TTC549 (cell line): ENCODE results near the gene EPN3.

ENCODE experiments used
- FAIRE-seq: peaks from 2 replicates; lab custom pipeline; 2012; peaks lifted over from hg19 to GRCh38; lab: Jason Lieb, UNC

The EPN3 gene

DNA sequence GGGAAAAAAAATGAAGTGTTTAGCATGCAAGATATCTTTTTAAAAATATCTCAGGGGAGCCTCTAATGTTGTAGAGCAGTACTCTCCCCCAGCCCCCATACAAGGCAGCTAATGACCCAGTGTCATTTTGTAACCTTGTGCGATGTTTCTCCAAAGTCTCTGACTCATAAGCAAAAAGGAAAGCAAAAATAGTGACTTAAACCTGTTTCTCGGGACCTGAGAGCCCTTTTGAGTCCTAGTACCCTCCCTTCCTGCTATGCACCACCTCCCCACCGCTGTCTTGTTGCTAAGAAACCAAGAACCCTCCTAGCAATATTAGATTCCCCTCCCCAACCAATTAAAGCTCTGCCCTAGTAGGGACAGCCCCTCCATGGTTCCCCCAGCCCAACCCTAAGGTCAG, 21.5 kb upstream of the EPN3 start:
- FAIRE-seq, result no peak

- FAIRE-seq, result no peak
These were observed 19.0 kb upstream of the EPN3 start for GRCh38 chr17:50513495-50513894.

DNA sequence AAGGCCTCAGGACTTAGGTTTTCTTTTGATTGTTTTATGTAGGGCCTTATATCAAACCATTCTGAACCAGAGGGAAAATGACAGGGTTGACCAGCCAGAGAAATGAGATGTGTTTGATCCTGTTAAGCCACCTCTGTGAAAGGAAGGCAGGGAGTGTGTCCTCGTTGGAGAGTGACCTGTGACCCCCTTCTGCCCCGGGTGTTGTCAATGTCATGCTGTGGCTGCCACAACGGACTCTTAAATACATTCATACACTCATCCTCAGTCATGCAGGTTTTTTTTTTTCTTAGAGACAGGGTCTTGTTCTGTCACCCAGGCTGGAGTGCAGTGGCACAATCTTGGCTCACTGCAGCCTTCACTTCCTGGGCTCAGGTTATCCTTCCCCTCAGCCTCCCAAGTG, 18.1 kb upstream of the EPN3 start:
- FAIRE-seq, result no peak

DNA sequence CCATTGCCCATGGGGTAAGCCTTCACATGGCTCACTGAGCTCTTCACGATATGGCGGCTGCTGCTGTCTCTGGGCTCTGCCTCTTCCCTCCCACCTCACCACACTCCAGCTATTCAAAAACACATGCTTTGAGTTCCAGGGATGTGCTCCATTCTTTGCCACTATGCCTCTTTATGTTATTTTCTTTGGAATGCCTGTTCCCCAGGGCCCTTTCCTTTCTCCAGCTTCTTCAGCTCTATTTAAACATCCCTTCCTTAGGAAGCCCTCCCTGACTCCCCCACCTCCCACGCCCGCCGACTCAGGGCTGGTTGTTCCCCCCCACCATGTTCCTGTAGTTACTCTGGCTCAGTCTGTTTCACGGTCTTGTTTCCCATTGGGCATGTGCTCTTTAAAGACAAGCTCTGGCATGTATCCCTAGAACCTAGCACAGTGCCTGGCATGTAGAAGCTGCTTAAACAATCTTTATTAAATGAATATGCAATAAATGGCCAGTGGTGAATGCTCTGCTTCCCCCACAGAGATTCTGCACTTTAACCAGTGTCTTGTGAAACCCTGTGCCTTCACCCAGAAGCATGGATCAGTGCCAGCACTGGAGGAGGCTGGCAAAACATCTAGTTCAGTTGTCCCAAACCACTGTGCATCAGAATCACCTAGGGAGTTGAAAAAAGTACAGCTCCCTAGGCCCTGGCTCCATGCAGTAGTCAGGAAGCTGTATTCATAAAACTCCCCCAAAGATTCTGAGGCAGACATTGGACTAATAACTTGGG, 17.4 kb upstream of the EPN3 start:
- no peak for FAIRE-seq

DNA sequence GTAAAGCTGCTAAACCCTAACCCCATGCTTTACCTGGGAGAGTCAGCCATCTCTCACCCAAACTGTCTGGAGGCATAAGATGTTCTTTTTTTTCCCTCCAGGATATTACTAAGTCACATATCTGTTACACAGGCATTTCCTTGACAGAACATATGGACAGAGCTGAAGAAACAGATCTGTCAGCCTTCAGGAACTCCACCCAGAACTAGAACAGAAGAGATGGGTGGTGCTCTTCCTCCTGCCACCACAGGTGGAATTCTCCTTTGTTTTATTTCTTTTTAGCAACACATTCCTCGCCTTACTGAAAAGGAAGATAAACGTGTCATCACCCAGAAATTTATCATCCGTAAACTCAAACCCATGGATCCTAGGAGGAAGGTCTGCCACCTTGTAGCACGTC, 15.5 kb upstream of the EPN3 start:
- no peak for FAIRE-seq

DNA sequence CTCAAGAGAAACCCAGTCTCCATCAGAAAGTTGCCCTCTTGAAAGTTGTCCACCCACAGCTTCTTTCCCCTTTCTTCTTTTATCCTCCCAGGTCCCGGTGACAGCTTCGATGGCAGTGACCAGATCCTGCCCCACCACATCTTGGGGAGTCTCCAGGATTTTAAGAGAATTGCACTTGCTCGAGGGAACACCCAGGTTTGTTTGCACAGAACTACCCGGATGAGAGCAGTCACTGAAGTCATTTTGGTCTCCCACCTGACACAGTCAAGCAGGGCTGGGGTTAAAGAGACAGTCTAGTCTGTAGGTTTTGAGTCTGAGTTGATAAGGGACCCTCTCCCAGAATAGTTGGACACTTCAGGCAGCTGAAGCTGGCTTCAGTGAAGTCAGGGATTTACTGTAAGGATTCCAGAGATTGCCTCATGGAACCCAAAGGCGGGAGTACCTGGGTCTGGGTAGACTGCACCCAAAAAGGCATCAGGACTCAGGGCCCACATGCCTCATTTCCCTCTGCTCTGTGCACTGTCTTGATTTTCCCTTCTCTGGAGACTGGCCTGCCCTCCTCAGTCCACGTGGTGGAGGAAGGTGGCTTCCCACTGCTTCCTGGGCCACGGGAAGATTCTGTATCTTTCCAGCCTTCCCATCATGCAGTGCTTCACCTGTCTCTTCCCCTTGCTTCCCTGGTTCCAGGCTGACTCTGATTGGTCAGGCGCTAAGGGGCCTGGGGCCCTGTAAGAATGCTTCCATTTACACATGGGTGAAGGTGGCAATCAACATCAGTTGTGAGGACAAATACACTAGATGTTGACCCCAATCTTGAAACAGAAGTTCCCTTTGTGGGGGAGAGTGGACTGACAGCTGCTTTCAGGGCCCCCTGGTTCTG, 14.8 kb upstream of the EPN3 start:
- no peak for FAIRE-seq

DNA sequence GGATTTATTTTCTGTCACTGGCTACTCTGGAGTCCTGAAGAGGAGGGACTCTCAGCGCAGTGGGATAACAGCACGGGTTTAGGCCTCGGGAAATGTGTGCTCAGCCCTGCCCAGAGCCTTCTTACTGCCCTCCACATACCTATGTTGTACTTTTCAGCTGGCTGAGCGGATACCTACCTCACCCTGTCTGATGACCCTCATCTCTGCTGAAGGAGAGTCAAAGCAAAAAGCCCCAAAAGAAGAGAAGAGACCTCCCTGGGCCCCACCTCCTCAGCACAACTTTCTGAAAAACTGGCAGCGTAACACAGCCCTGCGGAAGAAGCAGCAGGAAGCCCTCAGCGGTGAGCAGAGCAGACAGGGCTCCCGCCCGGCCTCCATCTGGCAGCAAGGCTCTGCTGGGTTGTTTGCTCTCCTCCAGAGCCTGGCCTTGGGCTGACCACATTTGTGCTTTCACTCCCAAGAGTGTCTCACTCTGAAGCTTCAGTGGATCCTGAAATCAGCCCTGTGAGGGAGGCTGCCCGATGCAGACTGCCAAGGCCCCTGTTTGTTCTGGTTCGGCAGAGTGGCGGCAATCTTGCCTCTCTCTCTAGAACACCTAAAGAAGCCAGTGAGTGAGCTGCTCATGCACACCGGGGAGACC, 14.0 kb upstream of the EPN3 start:
- no peak for FAIRE-seq

DNA sequence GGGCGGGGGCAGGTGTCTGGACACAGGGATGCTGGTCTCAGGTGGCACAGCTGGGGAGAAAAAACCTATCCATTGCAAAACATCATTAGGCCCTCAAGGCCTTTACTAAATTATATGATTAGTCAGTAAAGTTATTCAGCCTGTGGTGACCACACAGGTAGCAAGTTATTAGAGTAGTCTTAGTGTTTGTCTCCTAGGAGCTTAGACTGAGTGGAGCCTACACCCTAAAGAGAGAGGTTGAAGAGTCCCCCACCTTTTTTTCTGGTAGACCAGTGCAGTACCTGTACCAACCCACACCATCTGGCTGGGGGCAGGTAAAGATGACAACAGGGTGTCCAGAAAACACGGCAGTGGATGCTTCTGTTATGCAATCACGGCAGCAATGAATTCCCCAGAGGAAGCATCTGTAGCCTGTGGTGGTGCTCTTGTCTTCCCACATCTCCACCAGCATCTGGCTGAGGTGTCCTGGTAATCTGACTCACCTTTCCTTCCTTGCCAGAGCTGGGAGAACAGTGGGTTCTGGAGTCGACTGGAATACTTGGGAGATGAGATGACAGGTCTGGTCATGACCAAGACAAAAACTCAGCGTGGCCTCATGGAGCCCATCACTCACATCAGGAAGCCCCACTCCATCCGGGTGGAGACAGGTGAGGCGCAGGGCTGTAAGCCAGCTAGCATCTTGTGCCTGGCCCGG, 13.2 kb upstream of the EPN3 start:
- no peak for FAIRE-seq

DNA sequence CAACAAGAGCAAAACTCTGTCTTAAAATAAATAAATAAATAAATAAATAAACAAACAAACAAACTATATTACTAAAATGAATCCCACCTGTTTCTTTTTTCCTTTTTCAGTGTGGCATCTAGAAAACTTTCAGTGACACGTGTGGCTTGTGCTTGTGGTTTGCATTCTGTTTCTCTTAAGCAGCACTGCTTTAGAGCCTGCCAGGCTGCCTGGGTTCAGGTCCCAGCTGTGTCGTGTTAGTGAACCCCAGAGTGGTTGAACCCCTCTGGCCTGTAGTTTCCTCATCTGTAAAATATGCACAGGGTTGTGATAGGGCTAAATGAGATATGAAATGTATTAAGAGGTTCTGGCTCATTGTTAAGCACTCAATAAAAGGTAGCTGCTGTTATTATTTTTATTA, 12.1 kb upstream of the EPN3 start:
- FAIRE-seq, result no peak

GRCh38 chr17:50521514-50521913, 11.0 kb upstream of the EPN3 start:
- no peak for FAIRE-seq

GRCh38 chr17:50522766-50523165, 9.8 kb upstream of the EPN3 start:
- no peak for FAIRE-seq

GRCh38 chr17:50523208-50523607, 9.3 kb upstream of the EPN3 start:
- FAIRE-seq, result no peak

DNA sequence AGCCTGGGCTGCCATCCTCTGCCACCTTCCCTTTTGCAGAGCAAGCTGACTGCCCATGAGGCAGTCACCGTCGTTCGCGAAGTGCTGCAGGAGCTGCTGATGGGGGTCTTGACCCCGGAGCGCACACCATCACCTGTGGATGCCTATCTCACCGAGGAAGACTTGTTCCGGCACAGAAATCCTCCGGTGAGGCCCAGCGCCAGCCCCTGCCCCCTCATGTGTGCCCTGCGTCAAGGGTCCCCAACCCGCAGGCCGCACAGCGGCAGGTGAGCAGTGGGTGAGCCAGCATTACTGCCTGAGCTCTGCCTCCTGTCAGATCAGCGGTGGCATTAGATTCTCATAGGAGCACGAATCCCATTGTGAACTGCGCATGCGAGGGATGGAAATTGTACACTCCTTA, 7.7 kb upstream of the EPN3 start:
- no peak for FAIRE-seq

DNA sequence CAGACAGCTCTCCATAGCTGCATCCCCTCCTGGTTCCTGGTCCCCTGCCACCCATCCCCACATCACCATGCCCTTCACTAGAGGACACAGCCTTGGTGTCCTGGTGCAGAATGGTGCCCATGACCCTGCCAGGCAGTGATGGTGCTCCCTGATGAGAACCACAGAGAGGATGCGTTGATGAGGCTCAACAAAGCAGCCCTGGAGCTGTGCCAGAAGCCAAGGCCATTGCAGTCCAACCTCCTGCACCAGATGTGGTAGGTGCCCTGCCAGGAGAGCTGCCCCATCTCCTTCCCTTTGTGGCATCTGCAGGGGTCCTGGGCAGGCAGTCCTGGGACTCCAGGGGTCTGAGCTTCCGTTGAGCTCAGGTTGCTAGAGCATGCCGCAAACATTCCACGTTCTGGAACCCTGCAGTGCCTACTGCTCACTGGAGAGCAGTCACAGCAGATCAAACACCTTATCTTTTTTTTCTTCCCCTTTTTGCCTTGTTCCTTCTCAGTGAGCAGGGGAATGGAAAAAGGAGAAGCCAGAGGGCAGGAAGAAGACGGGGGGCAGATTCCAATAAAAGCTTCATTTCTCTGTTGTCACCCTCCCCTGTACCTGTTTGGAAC, 5.3 kb upstream of the EPN3 start:
- FAIRE-seq, result no peak

DNA sequence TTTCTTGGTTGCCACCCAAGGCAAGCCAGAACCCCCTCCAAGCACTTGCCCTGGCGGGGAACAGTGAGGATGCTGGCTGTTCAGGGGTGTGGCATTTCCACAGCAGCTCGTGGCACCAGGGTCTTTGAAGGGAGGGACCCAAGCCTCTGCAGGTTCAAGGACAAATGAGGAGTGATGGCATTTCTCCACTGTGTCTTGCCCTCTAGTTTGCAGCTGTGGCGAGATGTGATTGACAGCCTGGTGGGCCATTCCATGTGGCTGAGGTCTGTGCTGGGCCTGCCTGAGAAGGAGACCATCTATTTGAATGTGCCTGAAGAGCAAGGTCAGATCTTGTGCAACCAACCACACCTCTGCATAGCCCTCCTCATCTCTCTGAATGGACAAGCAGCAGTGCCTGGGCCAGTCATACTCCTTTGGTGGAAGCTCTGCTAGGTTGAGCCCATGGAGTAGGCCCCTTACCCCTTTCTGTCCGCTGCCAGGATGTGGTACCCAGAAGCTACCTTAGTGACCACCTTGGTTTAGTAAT, 4.5 kb upstream of the EPN3 start:
- FAIRE-seq, result no peak

- no peak for FAIRE-seq
These were observed 2.7 kb upstream of the EPN3 start for GRCh38 chr17:50529849-50530248.

DNA sequence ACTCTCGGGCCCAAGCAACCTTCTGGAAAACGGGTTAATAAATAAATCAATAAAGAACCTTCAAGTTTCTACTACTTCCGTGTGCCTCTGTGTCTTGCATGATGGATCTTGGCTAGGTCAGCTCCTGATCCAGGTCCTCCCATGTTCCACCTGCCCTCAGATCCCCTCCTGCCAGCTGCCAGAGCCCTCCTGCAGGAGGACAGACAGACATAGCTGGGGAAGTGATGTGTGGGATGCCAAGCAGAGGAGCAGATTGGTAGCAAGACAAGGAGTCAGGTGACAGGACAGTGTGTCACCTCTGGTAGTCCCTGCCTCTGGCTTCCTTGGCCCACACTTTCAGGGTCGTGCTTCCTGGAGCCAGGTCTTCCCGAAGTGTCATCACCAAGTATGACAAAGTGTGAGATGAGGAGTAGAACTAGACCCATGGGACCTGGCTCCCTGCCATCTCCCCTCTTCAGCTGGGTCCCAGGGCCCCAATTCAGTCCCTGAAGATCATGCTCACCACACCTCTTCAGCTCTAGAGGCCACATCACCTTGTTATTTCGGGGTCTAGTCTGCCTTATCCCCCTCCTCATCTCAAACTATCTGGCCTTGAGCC, 1.0 kb upstream of the EPN3 start:
- FAIRE-seq, result no peak

- FAIRE-seq, result no peak
These were observed 650 bp downstream of the EPN3 start for GRCh38 chr17:50533185-50533584.

GRCh38 chr17:50533720-50534148, 1.2 kb downstream of the EPN3 start:
- FAIRE-seq, result no peak

DNA sequence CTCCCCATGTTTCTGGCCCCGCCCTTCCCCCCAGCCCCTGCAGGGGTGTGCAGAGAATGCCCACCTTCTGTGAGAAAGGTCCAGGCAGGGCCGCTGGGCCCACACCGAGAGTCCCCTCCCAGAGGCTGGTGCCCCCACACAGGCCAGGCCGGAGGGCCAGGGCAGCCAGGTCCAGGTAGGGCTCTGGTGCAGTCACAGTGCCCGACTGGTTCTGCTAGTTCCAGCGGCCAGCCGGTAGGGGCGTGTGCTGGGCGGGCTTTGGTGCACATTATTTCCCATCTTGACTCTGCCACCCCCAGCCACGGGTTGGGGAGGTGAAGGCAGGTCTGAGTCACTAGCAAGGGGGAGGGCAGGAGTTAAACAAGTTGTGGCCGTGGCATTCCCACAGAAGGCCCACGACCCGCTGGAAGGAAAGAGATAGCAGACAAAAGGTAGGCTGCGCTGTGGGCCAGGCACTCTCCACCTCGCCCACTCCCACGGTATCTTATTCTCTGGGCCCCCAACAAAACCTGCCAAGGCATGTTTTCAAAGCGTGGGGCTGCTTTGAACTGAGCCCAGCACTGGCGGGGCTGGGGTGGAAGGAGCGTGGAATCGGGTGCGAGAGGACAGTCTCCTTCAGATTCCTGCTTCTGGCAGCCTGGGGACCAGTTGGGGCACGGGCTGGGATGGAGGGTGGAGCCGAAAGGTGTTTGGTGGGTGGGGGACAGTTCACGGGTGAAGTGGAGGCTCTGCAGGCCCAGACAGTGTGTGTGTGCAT, 1.9 kb downstream of the EPN3 start:
- FAIRE-seq, result no peak

- no peak for FAIRE-seq
These were observed 2.4 kb downstream of the EPN3 start for GRCh38 chr17:50534979-50535326.
